Mucosa of stomach (tissue), 1 donor: ENCODE data around the gene FHOD3.

Experiments used
- H3K27me3 ChIP-seq: one replicate; pipeline ENCODE4 v1.7.0; 2013; ENCODE audit warnings: mild to moderate bottlenecking, low read length; ENCODE audit not compliant: control insufficient read depth, insufficient read depth
- H3K36me3 ChIP-seq: one replicate; pipeline ENCODE4 v1.7.0; 2013; ENCODE audit warnings: low read length; ENCODE audit not compliant: control insufficient read depth, insufficient read depth
- H3K4me1 ChIP-seq: one replicate; pipeline ENCODE4 v1.7.0; 2013; ENCODE audit warnings: mild to moderate bottlenecking, low read length; ENCODE audit not compliant: control insufficient read depth, insufficient read depth
- H3K4me3 ChIP-seq: one replicate; pipeline ENCODE4 v1.7.0; 2013; ENCODE audit warnings: low read length
- H3K9ac ChIP-seq: one replicate; pipeline ENCODE4 v1.7.0; 2013; ENCODE audit warnings: mild to moderate bottlenecking, low read length, moderate library complexity
- H3K9me3 ChIP-seq: one replicate; pipeline ENCODE4 v1.7.0; 2013; ENCODE audit warnings: mild to moderate bottlenecking, low read length, moderate library complexity; ENCODE audit not compliant: control insufficient read depth
- donor health status: Pancreatic carcinoma.

Gene FHOD3

DNA sequence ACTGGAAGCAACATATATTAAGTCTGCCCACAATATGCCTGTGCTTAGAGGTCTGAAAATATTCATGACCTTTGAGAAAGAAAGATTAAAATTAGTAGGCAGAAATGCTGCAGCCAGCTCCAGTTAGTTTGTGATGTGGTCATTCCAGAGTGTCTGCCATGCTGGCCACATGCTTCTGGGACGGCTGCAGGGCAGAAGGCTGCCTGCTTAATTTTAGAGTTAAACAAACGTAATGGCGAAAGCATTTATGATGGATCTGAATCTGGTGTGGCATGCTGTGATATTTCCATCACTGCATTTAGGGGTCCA, 95.4 kb downstream of the FHOD3 start:
- no peak overlapping the region for H3K4me3 ChIP-seq
- no peaks in the 10 kb centered on the region for H3K36me3 ChIP-seq
- H3K9ac ChIP-seq: no peak overlapping the region
- H3K27me3 ChIP-seq: no peaks in the 10 kb centered on the region
- H3K4me1 ChIP-seq: no peaks in the 10 kb centered on the region
- H3K9me3 ChIP-seq: no peaks in the 10 kb centered on the region

GRCh38 chr18:36394486-36394885, 97.0 kb downstream of the FHOD3 start:
- no peaks in the 10 kb centered on the region for H3K36me3 ChIP-seq
- no peaks in the 10 kb centered on the region for H3K9me3 ChIP-seq
- no peak overlapping the region for H3K4me3 ChIP-seq
- H3K4me1 ChIP-seq: no peaks in the 10 kb centered on the region
- H3K27me3 ChIP-seq: no peaks in the 10 kb centered on the region
- H3K9ac ChIP-seq: no peak overlapping the region

DNA sequence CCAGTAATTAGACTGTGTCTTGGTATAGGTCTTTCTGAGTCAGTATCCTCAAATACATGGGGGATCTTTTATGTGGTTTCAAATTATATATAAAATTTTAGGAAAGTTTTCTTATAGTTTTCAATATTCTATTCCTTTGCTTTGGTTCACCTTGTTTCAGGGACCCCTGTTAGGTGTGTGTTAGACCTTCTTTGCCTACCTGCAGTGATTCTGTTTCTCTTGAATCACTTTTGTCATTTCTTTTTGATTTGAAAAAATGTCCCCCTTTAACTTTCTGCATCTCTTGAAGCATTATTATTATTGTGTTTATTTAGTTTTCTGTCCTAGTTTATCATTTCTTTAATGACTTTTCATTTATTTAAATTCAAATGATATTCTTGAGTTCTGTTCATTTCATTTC, 98.7 kb downstream of the FHOD3 start:
- H3K9ac ChIP-seq: no peak overlapping the region
- H3K4me1 ChIP-seq: no peaks in the 10 kb centered on the region
- no peaks in the 10 kb centered on the region for H3K27me3 ChIP-seq
- no peak overlapping the region for H3K4me3 ChIP-seq
- H3K36me3 ChIP-seq: no peaks in the 10 kb centered on the region
- H3K9me3 ChIP-seq: no peaks in the 10 kb centered on the region

DNA sequence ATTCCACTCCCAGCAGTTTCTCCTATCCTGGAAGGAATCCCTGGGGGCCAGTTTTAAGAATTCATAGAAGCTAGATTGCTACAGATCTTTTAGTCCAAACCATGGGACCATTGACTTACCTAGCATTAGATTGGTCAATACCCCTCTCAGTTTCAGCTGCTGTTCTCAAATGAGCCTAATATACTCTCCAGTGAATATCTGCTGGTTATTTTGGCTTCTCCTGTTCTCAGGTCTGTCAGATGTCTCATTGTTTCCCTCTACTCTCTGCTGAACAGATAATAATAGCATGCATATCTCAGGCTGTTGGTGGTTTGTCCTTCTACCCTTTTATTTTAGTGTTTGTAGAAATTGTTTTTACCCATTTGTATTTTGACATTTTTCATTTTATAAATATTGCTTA, 99.5 kb downstream of the FHOD3 start:
- no peak overlapping the region for H3K9ac ChIP-seq
- no peaks in the 10 kb centered on the region for H3K4me1 ChIP-seq
- no peak overlapping the region for H3K4me3 ChIP-seq

GRCh38 chr18:36398419-36398818, 100.9 kb downstream of the FHOD3 start:
- no peaks in the 10 kb centered on the region for H3K36me3 ChIP-seq
- H3K27me3 ChIP-seq: no peaks in the 10 kb centered on the region
- H3K4me3 ChIP-seq: no peak overlapping the region
- no peaks in the 10 kb centered on the region for H3K9me3 ChIP-seq
- no peaks in the 10 kb centered on the region for H3K4me1 ChIP-seq
- H3K9ac ChIP-seq: no peak overlapping the region

More for the DNA sequence above, 99.5 kb downstream of the FHOD3 start:
- Histone ChIP-seq H3K27me3 (no peaks in the 10 kb centered on the region), H3K36me3 (no peaks in the 10 kb centered on the region), H3K9me3 (no peaks in the 10 kb centered on the region)

DNA sequence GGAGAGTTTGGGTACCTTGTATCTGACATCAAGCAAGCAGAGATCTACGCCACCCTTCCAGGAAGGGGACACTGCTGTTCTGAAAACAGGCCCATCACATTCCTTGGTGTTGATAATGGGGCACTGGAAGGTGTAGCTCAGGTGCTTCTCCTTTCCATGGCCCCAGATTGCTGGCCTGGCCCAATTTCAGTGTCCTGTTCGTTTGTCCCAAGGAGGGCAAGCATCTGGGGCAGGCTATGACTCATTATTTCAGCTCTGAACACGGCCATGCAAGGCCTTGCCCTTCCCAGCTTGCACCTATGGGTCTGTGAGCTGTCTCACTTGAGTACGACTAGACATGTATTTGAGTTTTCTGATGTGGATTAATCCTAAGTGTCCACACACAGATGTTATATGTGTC, 101.5 kb downstream of the FHOD3 start:
- Histone ChIP-seq H3K4me1 (no peaks in the 10 kb centered on the region), H3K36me3 (no peaks in the 10 kb centered on the region), H3K9ac (no peak overlapping the region), H3K4me3 (no peak overlapping the region), H3K9me3 (no peaks in the 10 kb centered on the region), H3K27me3 (no peaks in the 10 kb centered on the region)

DNA sequence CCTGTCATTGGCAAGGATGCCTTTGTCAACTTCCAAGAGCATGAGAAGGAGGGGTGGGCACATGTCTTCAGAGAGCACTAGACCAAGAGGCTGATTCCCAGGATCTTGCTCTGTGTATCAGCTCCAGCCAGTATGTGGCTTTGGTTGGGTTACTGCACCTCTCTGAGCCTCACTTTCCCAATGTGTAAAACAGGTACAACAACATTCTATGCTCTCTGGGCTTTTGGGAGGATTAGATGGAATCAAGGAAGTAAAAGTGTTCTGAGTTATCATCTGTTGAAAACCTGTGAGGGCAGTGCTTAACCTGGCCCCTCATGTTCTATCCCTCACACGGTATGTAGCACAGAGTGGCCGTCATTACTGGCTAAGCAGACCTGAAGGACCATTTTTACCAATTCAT, 103.9 kb downstream of the FHOD3 start:
- Histone ChIP-seq H3K27me3 (no peaks in the 10 kb centered on the region), H3K36me3 (no peaks in the 10 kb centered on the region), H3K4me1 (no peaks in the 10 kb centered on the region), H3K4me3 (no peak overlapping the region), H3K9me3 (no peaks in the 10 kb centered on the region), H3K9ac (no peak overlapping the region)

- Histone ChIP-seq H3K27me3 (no peaks in the 10 kb centered on the region), H3K4me1 (no peaks in the 10 kb centered on the region), H3K36me3 (no peaks in the 10 kb centered on the region), H3K4me3 (no peak overlapping the region), H3K9me3 (no peaks in the 10 kb centered on the region), H3K9ac (no peak overlapping the region)
These were observed 105.4 kb downstream of the FHOD3 start for GRCh38 chr18:36402765-36403396.

GRCh38 chr18:36403896-36404820, 106.6 kb downstream of the FHOD3 start:
- H3K27me3 ChIP-seq: no peaks in the 10 kb centered on the region
- H3K4me3 ChIP-seq: no peak overlapping the region
- H3K9ac ChIP-seq: no peak overlapping the region
- no peaks in the 10 kb centered on the region for H3K36me3 ChIP-seq
- H3K9me3 ChIP-seq: no peaks in the 10 kb centered on the region
- no peaks in the 10 kb centered on the region for H3K4me1 ChIP-seq

DNA sequence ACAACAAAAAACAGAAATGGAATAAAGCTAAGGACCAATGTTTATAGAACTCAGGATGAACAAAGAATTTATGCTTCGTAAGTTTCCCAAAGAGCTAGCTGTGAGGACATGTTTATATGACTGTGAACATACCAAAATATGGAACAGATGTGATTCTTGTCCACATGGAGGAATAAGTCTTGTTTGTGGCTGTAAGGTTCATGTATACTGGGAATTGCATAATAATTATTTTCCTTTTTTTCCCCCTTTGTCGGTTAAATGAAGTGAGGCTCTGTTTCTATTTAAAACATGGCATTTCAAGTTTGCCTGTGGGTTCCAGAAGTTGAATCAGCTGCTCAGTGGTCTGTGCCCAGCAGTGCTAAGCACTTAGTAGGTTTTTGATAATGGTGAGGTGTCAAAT, 108.1 kb downstream of the FHOD3 start:
- H3K4me3 ChIP-seq: no peak overlapping the region

DNA sequence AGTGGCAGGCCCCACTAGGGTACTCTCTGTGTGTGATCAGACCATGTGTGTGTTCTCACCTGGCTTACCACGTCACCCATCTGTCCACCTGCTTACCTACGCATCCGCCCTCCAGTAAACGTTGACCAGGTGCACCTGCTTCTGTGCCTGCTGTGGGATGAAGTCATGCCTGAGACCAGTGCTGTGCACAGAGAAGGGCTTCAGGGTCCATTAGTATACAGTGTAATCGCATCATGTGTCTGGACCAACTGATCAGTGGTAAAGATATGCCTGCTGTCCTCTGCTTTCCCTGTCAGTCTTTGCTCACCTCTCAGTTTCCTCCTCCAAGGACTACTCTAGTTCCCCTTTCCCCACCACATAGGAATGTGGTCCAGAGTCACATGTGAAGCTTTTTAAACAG, 109.3 kb downstream of the FHOD3 start:
- no peak overlapping the region for H3K9ac ChIP-seq
- no peaks in the 10 kb centered on the region for H3K4me1 ChIP-seq
- H3K4me3 ChIP-seq: no peak overlapping the region
- H3K27me3 ChIP-seq: no peaks in the 10 kb centered on the region
- H3K9me3 ChIP-seq: no peaks in the 10 kb centered on the region
- no peaks in the 10 kb centered on the region for H3K36me3 ChIP-seq

More for the DNA sequence above, 108.1 kb downstream of the FHOD3 start:
- Histone ChIP-seq H3K9me3 (no peaks in the 10 kb centered on the region), H3K9ac (no peak overlapping the region), H3K36me3 (no peaks in the 10 kb centered on the region), H3K4me1 (no peaks in the 10 kb centered on the region), H3K27me3 (no peaks in the 10 kb centered on the region)

DNA sequence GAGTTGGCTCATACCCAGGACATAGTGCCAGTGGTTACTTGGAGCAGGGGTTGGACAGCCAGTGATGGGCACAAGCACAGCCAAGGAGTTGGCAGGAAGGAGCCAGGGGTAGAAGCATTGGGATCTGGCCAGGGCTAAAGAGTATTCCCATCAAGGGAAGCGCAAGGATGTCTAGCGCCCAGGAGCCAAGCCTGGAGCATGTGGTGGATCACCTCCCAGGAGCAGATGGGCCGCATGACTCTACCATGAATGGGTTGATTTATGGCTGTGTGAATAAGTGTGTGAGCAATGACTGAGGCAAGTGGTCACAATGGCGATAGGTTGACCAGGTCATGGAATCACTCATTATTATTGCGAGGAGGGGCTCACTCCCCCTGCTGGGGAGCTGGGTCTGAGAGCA, 111.1 kb downstream of the FHOD3 start:
- Histone ChIP-seq H3K4me3 (no peak overlapping the region), H3K4me1 (no peaks in the 10 kb centered on the region), H3K36me3 (no peaks in the 10 kb centered on the region), H3K27me3 (no peaks in the 10 kb centered on the region), H3K9me3 (no peaks in the 10 kb centered on the region), H3K9ac (no peak overlapping the region)
